Gastrocnemius medialis (tissue), 4 donors: ENCODE results near the gene ZBTB33.

Experiments
- POLR2A ChIP-seq, 2 donors: fragments of 450-650 bp; IDR thresholded peaks; one replicate each; pipeline ENCODE4 v1.6.1; 2017; ENCODE audit warnings: antibody characterized with exemption in 2 of 2, mild to moderate bottlenecking in 2 of 2, moderate library complexity in 2 of 2
- TF ChIP-seq, protein P1 (sequence below), 5 experiments: fragments of 450-650 bp in 3 of 5; fragments of 200-600 bp in 2 of 5; sonication (generic) in 2 of 5; IDR thresholded peaks in 4 of 5; conservative IDR thresholded peaks in 1 of 5; 1 replicate in 4 of 5; 2 replicates in 1 of 5; pipeline ENCODE4 v1.5.1; 2016 to 2019; ENCODE audit warnings: antibody characterized with exemption in 5 of 5, mild to moderate bottlenecking in 3 of 5, moderate library complexity in 3 of 5

DNA sequence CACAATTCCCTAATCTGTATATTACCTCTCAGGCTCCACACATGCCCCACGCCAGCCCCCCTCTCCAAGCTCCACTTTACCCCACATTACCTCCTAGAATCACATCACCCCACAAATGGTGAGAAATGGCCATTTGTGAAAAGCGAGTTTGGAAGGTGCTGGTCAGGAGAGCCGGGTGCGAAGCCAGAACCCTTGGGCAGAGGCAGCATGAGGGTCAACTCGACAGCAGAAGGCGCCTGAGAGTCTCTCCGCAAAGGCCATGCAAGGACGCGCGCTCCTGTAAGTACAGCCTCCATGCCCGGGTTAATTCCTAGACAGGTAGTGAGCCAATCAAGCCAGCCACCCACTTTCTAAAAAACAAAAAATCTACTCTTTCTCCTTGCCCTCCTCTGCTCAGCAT is 49.8 kb upstream of the ZBTB33 start:
- TF ChIP-seq, protein P1, sequence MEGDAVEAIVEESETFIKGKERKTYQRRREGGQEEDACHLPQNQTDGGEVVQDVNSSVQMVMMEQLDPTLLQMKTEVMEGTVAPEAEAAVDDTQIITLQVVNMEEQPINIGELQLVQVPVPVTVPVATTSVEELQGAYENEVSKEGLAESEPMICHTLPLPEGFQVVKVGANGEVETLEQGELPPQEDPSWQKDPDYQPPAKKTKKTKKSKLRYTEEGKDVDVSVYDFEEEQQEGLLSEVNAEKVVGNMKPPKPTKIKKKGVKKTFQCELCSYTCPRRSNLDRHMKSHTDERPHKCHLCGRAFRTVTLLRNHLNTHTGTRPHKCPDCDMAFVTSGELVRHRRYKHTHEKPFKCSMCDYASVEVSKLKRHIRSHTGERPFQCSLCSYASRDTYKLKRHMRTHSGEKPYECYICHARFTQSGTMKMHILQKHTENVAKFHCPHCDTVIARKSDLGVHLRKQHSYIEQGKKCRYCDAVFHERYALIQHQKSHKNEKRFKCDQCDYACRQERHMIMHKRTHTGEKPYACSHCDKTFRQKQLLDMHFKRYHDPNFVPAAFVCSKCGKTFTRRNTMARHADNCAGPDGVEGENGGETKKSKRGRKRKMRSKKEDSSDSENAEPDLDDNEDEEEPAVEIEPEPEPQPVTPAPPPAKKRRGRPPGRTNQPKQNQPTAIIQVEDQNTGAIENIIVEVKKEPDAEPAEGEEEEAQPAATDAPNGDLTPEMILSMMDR (IDR thresholded peaks at IDR 0.05 in 4 of 5, conservative IDR thresholded peaks at IDR 0.05 in 1 of 5): no peak
- no peak for TF ChIP-seq POLR2A (IDR thresholded peaks at IDR 0.05)
